ENCODE measurements around the gene CYP2B6. TPM values are rescaled to one million over a fixed set of nuclear protein-coding genes. Genes with fewer than 3 reads are reported as not detected.
A peak's percentile ranks its signal among the peaks of the same experiment; 100 is the strongest.
"Not testable (repeated sequence)": the region's sequence is repeated elsewhere in the genome, so short reads cannot be mapped to it uniquely, and the experiment has no call there.

CYP2B6 gene
- not detected for polyA plus RNA-seq (2013, experiment 1 of 2; ENCODE audit: insufficient read length)
- 0.10 TPM for polyA plus RNA-seq (2013, experiment 2 of 2; ENCODE audit: insufficient read length)

- DNase-seq = no peak
Measured at GRCh38 chr19:40990972-40991381, at the start of gene CYP2B6. Gene CYP2B6 (plus strand): TSS chr19:40991282. CDS start chr19:40991306, 24 bp downstream.

- no peak for DNase-seq
Measured at GRCh38 chr19:40941481-40942219, 49.4 kb upstream of the CYP2B6 start.

- DNase-seq = no peak
Measured at GRCh38 chr19:40945645-40946044, 45.4 kb upstream of the CYP2B6 start.

- no peak for DNase-seq
Measured at GRCh38 chr19:40947114-40947513, 44.0 kb upstream of the CYP2B6 start.

- DNase-seq = no peak
Measured at GRCh38 chr19:40947573-40947972, 43.5 kb upstream of the CYP2B6 start.

- DNase-seq = no peak
Measured at GRCh38 chr19:40948580-40949299, 42.3 kb upstream of the CYP2B6 start.

- no peak for DNase-seq
Measured at GRCh38 chr19:40954573-40954972, 36.5 kb upstream of the CYP2B6 start.

GRCh38 chr19:40959338-40959737 is 31.7 kb upstream of the CYP2B6 start:
- no peak for DNase-seq

- no peak for DNase-seq
Measured at GRCh38 chr19:40960062-40960685, 30.9 kb upstream of the CYP2B6 start.

- DNase-seq = no peak
Measured at GRCh38 chr19:40960780-40961179, 30.3 kb upstream of the CYP2B6 start.

GRCh38 chr19:40962460-40962961 is 28.6 kb upstream of the CYP2B6 start:
- DNase-seq = peak; percentile 36

GRCh38 chr19:40964361-40964760 is 26.7 kb upstream of the CYP2B6 start:
- not testable (repeated sequence) for DNase-seq

- not testable (repeated sequence) for DNase-seq
Measured at GRCh38 chr19:40965351-40965750, 25.7 kb upstream of the CYP2B6 start.

GRCh38 chr19:40966591-40966990 is 24.5 kb upstream of the CYP2B6 start:
- DNase-seq = not testable (repeated sequence)

GRCh38 chr19:40968065-40968464 is 23.0 kb upstream of the CYP2B6 start:
- DNase-seq = not testable (repeated sequence)

- DNase-seq = not testable (repeated sequence)
Measured at GRCh38 chr19:40969721-40970120, 21.4 kb upstream of the CYP2B6 start.

- not testable (repeated sequence) for DNase-seq
Measured at GRCh38 chr19:40970396-40971345, 20.4 kb upstream of the CYP2B6 start.

GRCh38 chr19:40974633-40975037 is 16.4 kb upstream of the CYP2B6 start:
- DNase-seq = peak; percentile 68

- DNase-seq = no peak
Measured at GRCh38 chr19:40976134-40976533, 14.9 kb upstream of the CYP2B6 start.

- DNase-seq = no peak
Measured at GRCh38 chr19:40976724-40977123, 14.4 kb upstream of the CYP2B6 start.

- DNase-seq = not testable (repeated sequence)
Measured at GRCh38 chr19:40979759-40980158, 11.3 kb upstream of the CYP2B6 start.
